Endothelial cell of umbilical vein (primary cell): ENCODE data around the gene TWIST1.

ENCODE experiments used
- EZH2 ChIP-seq: IDR thresholded peaks from 2 replicates; pipeline ENCODE4 v1.6.1; 2012; ENCODE audit warnings: borderline replicate concordance, low read depth, mild to moderate bottlenecking, moderate library complexity, low read length, inconsistent platforms; ENCODE audit not compliant: severe bottlenecking
- GATA2 ChIP-seq: IDR thresholded peaks from 2 replicates; pipeline ENCODE4 v1.7.0; 2011; ENCODE audit warnings: low read depth, mild to moderate bottlenecking, moderate library complexity, mixed read lengths, low read length; ENCODE audit not compliant: insufficient read length, insufficient read depth
- POLR2A ChIP-seq: IDR thresholded peaks from 2 replicates; pipeline ENCODE4 v1.6.1; 2012; ENCODE audit warnings: low read depth, mild to moderate bottlenecking, control low read depth, low read length
- POLR2AphosphoS5 ChIP-seq: IDR thresholded peaks from 2 replicates; pipeline ENCODE4 v1.6.1; 2012; ENCODE audit warnings: low read depth, mild to moderate bottlenecking, control low read depth, low read length, moderate library complexity; ENCODE audit not compliant: insufficient read depth
- TF ChIP-seq, protein P1 (sequence below), 2 donors: IDR thresholded peaks; 1 replicate in 1 of 2; 2 replicates in 1 of 2; pipeline ENCODE4 v1.5.1; 2011; ENCODE audit warnings: low read length in 2 of 2, mild to moderate bottlenecking in 2 of 2, moderate library complexity in 2 of 2, control low read depth in 1 of 2, inconsistent platforms in 1 of 2, low read depth in 1 of 2; ENCODE audit not compliant: insufficient read depth in 1 of 2; ENCODE audit errors: extremely low read depth in 1 of 2

- TF ChIP-seq, protein P1, sequence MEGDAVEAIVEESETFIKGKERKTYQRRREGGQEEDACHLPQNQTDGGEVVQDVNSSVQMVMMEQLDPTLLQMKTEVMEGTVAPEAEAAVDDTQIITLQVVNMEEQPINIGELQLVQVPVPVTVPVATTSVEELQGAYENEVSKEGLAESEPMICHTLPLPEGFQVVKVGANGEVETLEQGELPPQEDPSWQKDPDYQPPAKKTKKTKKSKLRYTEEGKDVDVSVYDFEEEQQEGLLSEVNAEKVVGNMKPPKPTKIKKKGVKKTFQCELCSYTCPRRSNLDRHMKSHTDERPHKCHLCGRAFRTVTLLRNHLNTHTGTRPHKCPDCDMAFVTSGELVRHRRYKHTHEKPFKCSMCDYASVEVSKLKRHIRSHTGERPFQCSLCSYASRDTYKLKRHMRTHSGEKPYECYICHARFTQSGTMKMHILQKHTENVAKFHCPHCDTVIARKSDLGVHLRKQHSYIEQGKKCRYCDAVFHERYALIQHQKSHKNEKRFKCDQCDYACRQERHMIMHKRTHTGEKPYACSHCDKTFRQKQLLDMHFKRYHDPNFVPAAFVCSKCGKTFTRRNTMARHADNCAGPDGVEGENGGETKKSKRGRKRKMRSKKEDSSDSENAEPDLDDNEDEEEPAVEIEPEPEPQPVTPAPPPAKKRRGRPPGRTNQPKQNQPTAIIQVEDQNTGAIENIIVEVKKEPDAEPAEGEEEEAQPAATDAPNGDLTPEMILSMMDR (IDR thresholded peaks at IDR 0.05; ENCODE audit: extremely low read depth in 1 of 2, insufficient read depth in 1 of 2, low read depth in 1 of 2, low read length in 2 of 2) = no peak
- TF ChIP-seq POLR2A = no peak
- TF ChIP-seq POLR2AphosphoS5 = no peak
- TF ChIP-seq EZH2 = peak; percentile 78
- no peak for TF ChIP-seq GATA2
These were observed 603 bp upstream of the TWIST1 start for GRCh38 chr7:19117870-19118608.
